Omental fat pad (tissue), 4 donors: Measurements from ENCODE around the gene ACTG1. TPM values are rescaled to one million over a fixed set of nuclear protein-coding genes. Genes with fewer than 3 reads are reported as not detected.
A peak's percentile ranks its signal among the peaks of the same experiment; 100 is the strongest.

Experiments used
- ATAC-seq: fragments of 150-250 bp; one replicate; pipeline ENCODE4 v1.9.1; 2016; ENCODE audit warnings: mild to moderate bottlenecking, moderate library complexity; ENCODE audit not compliant: low FRiP score
- DNase-seq: peaks from one replicate; pipeline ENCODE4 v3.0.0-alpha.2; 2019; ENCODE audit warnings: low spot score
- total RNA-seq, 4 donors: library from RNA; depleted of rRNA; stranded (reverse); fragments of >200 nt; gene quantifications; one replicate each; pipeline ENCODE4 v1.1.0, GENCODE V29; 2016
- TF ChIP-seq, protein P1 (sequence below), 3 donors: fragments of 450-650 bp; IDR thresholded peaks; one replicate each; pipeline ENCODE4 v1.5.1; 2016 to 2017; ENCODE audit warnings: antibody characterized with exemption in 3 of 3, mild to moderate bottlenecking in 3 of 3, moderate library complexity in 2 of 3

Gene ACTG1
- total RNA-seq, 4 donors from 2014 or later, result 1,930 to 4,437 (median 3,125) TPM

DNA sequence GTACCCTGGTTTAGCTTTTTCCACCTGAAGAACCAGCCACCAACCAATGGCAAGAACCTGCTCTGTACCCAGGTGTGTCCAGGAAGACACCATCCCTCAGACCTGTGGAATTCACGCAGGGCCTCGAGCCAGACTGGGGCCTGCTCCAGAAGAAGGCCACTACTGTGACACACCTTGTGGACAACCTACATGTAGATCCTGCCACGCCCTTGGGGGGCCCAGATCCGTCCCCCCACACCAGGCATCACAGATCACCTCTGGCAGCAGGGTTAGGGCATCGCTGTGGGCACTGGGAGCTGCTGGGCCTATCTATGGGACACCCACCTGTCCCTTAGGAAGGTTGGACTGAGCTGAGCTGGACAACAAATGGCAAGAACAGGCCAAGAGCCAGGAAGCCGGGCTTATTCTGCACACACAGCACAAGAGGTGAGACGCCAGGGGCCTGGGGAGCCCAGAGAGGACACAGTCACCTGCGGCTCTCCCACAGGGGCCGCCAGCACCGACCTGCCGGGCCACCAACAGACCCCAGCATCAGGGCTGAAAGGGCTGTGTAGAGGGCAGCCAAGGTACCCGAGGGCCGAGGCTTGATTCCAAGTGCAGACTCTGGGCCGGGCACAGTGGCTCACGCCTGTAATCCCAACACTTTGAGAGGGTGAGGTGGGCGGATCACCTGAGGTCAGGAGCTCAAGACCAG lies 31.8 kb upstream of the ACTG1 start:
- TF ChIP-seq, protein P1, sequence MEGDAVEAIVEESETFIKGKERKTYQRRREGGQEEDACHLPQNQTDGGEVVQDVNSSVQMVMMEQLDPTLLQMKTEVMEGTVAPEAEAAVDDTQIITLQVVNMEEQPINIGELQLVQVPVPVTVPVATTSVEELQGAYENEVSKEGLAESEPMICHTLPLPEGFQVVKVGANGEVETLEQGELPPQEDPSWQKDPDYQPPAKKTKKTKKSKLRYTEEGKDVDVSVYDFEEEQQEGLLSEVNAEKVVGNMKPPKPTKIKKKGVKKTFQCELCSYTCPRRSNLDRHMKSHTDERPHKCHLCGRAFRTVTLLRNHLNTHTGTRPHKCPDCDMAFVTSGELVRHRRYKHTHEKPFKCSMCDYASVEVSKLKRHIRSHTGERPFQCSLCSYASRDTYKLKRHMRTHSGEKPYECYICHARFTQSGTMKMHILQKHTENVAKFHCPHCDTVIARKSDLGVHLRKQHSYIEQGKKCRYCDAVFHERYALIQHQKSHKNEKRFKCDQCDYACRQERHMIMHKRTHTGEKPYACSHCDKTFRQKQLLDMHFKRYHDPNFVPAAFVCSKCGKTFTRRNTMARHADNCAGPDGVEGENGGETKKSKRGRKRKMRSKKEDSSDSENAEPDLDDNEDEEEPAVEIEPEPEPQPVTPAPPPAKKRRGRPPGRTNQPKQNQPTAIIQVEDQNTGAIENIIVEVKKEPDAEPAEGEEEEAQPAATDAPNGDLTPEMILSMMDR (IDR thresholded peaks at IDR 0.05), result no peak
- no peak for ATAC-seq
- no peak for DNase-seq

DNA sequence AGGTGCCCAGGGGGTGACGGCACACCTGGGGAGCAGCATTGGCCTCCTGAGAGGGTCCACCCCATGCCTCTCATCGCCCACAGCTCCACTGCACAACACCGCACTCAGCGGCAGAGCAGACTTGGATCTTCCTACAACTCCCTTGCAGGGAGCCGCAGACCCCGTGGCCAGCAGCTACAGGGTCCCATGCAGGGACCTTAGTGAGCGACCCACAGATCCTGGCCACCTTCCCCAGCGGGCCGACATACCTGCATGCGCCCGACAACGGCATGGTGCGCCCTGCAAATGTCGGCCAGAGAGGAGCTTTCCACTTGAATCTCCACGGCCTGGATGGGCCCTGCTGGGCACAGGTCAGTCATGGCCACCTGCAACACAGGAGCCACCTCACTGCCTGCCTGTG lies 31.2 kb upstream of the ACTG1 start:
- TF ChIP-seq, protein P1 (IDR thresholded peaks at IDR 0.05), result no peak
- no peak for ATAC-seq
- no peak for DNase-seq

DNA sequence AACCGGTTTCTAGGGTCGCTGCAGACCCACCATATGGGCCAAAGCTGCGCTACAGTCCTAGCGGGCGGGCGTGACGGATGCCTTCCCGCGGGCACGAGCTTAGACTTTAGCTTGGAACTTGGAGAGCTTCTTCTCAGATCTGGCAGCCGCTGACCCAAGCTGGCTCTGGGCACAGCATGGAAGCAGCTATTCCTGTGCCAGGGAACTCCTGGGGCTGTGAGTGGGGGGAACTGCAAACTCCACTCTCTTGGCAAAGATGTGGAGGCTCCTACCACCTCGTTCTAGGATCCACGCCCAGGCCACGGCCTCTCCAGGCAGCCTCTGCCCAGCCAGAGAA lies 30.7 kb upstream of the ACTG1 start:
- peak; percentile 31 for ATAC-seq
- TF ChIP-seq, protein P1 (IDR thresholded peaks at IDR 0.05), result no peak
- no peak for DNase-seq

DNA sequence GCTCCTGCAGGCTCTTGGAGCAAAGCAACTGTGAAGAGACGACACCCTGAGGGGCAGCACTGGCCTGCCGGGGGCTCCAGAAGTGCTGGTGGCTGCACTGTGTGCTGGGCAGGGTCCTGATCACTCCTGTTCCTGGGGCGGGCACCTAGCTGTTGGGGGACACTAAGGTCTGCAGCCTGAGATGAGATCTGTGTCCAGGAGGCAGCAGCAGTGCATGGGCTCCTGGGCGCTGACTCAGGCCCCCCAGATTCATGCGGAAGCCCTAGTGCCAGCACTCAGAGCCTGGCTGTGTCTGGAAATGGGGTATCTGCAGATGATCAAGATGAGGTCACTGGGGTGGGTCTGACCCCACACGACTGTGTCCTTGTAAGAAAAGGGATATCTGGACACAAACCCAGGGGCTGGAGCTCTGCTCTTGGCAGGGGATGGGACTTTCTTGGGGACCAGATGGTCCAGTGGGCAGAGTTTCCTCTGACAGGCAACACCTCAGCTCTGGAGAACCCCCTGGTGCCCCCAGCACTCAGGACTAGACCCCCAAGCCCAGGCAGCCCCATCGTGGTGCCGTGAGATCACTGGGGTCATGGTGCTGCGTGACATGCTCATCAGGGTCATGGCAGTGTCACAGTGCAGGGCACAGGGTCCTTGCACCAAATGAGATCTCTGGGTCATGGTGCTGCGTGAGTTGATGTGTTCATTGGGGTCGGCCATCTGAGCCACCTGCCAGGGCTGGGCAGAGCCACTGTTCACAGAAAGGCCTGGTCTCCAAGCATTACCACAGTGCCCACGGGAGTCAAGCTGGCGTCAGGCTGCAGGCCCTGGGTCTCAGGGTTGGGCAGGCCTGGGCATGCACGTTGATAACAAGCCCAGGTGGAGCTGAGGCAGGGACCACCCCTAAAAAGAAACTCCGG lies 30.1 kb upstream of the ACTG1 start:
- ATAC-seq (no peak), DNase-seq (no peak)
- TF ChIP-seq, protein P1 (IDR thresholded peaks at IDR 0.05), result no peak

DNA sequence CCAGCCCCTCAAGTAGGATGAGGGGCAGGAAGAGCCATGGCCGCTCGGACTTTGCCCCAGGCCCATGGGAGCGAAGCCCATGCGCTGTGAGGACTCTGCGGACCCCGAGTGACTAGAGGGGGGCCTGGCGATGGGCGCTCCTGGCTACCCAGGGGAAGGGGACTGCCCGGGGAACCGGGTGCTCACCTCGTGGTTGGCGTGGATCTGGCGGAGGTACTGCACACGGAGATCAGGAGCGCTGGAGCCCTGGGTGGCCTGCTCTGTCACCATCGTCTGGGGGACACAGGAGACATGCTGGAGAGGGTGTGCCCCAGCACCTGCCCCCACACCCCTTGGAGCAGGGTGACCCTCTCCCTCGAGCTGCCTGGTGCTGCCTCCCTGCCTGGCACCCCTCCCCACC lies 28.5 kb upstream of the ACTG1 start:
- ATAC-seq (no peak), DNase-seq (no peak)
- TF ChIP-seq, protein P1 (IDR thresholded peaks at IDR 0.05), result no peak

DNA sequence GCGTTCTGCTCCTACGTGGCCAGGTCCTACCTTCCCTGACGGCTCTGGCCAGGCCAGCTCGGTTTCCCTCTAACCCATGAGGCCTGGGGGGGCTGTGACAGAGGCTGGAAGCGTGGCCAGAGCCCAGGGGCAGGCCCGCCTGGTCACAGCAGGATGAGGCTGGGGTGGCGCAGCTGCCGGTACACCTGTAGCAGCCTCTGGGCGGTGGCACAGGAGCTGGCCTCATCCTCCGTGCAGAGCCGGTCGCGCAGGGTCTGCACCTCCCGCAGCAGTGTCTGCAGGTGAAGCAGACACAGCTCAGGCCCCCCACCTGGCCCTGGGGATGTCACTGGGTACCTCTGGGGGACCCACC lies 28.1 kb upstream of the ACTG1 start:
- TF ChIP-seq, protein P1 (IDR thresholded peaks at IDR 0.05), result no peak
- no peak for ATAC-seq
- DNase-seq, result no peak
